Upper lobe of right lung (tissue), 1 donor: ENCODE measurements around the gene TXNDC16. TPM values are rescaled to one million over a fixed set of nuclear protein-coding genes. Genes with fewer than 3 reads are reported as not detected.

Experiments
- ATAC-seq: fragments of 200-7000 bp; cut with Tn5 transposase; one replicate; pipeline ENCODE4 v1.9.1; 2020; ENCODE audit warnings: mild to moderate bottlenecking, moderate library complexity
- DNase-seq: peaks from one replicate; pipeline ENCODE4 v3.0.0-alpha.2; 2020
- H3K27ac ChIP-seq: fragments of 200-600 bp; one replicate; pipeline ENCODE4 v1.8.0; 2022
- H3K27me3 ChIP-seq: fragments of 200-600 bp; one replicate; pipeline ENCODE4 v1.8.0; 2022; ENCODE audit warnings: mild to moderate bottlenecking
- H3K36me3 ChIP-seq: fragments of 200-600 bp; one replicate; pipeline ENCODE4 v1.8.0; 2022
- H3K4me1 ChIP-seq: fragments of 200-600 bp; one replicate; pipeline ENCODE4 v1.8.0; 2022
- H3K4me3 ChIP-seq: fragments of 200-600 bp; one replicate; pipeline ENCODE4 v1.8.0; 2022; ENCODE audit warnings: mild to moderate bottlenecking
- H3K9me3 ChIP-seq: fragments of 200-600 bp; one replicate; pipeline ENCODE4 v1.8.0; 2022
- CTCF ChIP-seq: fragments of 200-600 bp; IDR thresholded peaks from one replicate; pipeline ENCODE4 v1.8.0; 2022; ENCODE audit warnings: antibody characterized with exemption
- intact Hi-C: fragments of 100-400 bp; cut with DNase I; formaldehyde crosslinking; loops from one replicate; pipeline ENCODE4 v1.11.0; 2022
- total RNA-seq: library from RNA; stranded (reverse); fragmentation: NEBNext Ultra II Directional; extraction: Animal tissue kit (Norgen Biotek cat#: 25700); gene quantifications from one replicate; pipeline ENCODE4 v1.2.1, GENCODE V29; 2021
- donor health status: DM: no; HTN: yes; CAD: no; lungs with severe emphysema.

The TXNDC16 gene
- total RNA-seq, 1 donor from 2014 or later: 5.1 TPM

- Histone ChIP-seq H3K4me1 (no peaks in the 10 kb centered on the region), H3K4me3 (no peak overlapping the region), H3K9me3 (no peaks in the 10 kb centered on the region), H3K27ac (no peak overlapping the region), H3K36me3 (no peaks in the 10 kb centered on the region), H3K27me3 (no peaks in the 10 kb centered on the region)
- DNase-seq (no peak), ATAC-seq (no peak)
- intact Hi-C loops: no loop called here
- no peak for TF ChIP-seq CTCF
These were observed 6.4 kb upstream of the TXNDC16 start for GRCh38 chr14:52558688-52559087.

- H3K27ac ChIP-seq: no peak overlapping the region
- intact Hi-C loops: no loop called here
- peak; percentile 7 for ATAC-seq
These were observed 1.6 kb upstream of the TXNDC16 start for GRCh38 chr14:52553671-52554575.

GRCh38 chr14:52553002-52553670 is 831 bp upstream of the TXNDC16 start:
- no peak for TF ChIP-seq CTCF
- Histone ChIP-seq H3K36me3 (no peaks in the 10 kb centered on the region), H3K9me3 (no peaks in the 10 kb centered on the region), H3K4me1 (peaks cover 10% of the 10 kb centered on the region), H3K27me3 (no peaks in the 10 kb centered on the region), H3K4me3 (peak overlapping the region; percentile 90), H3K27ac (peak overlapping the region; percentile 81)
- DNase-seq (peak; percentile 71), ATAC-seq (peak; percentile 12)
- intact Hi-C loops: no loop called here

More at GRCh38 chr14:52553671-52554575, 1.6 kb upstream of the TXNDC16 start:
- peak overlapping the region; percentile 90 for H3K4me3 ChIP-seq
- DNase-seq: peak; percentile 93
- no peaks in the 10 kb centered on the region for H3K9me3 ChIP-seq
- H3K36me3 ChIP-seq: no peaks in the 10 kb centered on the region
- TF ChIP-seq CTCF: no peak
- no peaks in the 10 kb centered on the region for H3K27me3 ChIP-seq
- peaks cover 10% of the 10 kb centered on the region for H3K4me1 ChIP-seq

- ATAC-seq: no peak
- peaks cover 10% of the 10 kb centered on the region for H3K4me1 ChIP-seq
- peak overlapping the region; percentile 90 for H3K4me3 ChIP-seq
- DNase-seq: no peak
- H3K27me3 ChIP-seq: no peaks in the 10 kb centered on the region
- H3K27ac ChIP-seq: peak overlapping the region; percentile 81
- no peak for TF ChIP-seq CTCF
- no peaks in the 10 kb centered on the region for H3K9me3 ChIP-seq
- no peaks in the 10 kb centered on the region for H3K36me3 ChIP-seq
- intact Hi-C loops: no loop called here
These were observed 626 bp downstream of the TXNDC16 start for GRCh38 chr14:52551696-52552062.

- peaks cover 10% of the 10 kb centered on the region for H3K4me1 ChIP-seq
- DNase-seq (no peak), ATAC-seq (no peak)
- intact Hi-C loops: no loop called here
- no peaks in the 10 kb centered on the region for H3K27me3 ChIP-seq
- H3K27ac ChIP-seq: peak overlapping the region; percentile 81
- H3K36me3 ChIP-seq: no peaks in the 10 kb centered on the region
- H3K9me3 ChIP-seq: no peaks in the 10 kb centered on the region
- H3K4me3 ChIP-seq: peak overlapping the region; percentile 90
- no peak for TF ChIP-seq CTCF
These were observed 1.1 kb downstream of the TXNDC16 start for GRCh38 chr14:52551205-52551604.
